ENCODE results near the gene EXOC6.

DNA sequence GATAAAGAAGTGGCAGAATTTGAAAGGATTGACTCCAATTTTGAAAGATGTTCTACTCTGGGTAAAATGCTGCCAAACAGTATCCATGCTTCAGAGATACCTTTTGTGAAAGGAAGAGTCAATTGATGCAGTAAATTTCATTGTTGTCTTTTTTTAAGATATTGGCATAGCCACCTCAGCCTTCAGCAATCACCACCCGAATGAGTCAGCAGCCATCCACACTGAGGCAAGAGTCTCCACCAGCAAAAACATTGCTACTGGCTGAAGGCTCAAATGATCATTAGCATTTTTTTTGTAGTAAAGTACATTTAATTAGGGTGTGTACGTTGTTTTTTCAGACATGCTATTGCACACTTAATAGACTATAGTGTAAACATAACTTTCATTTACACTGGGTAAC lies 180.6 kb downstream of the EXOC6 start:
- TF ChIP-seq CTCF (conservative IDR thresholded peaks at IDR 0.05; ENCODE audit: low read length) (no peak), EZH2phosphoT487 (IDR thresholded peaks at IDR 0.05; ENCODE audit: borderline replicate concordance) (no peak)

Measured in Loucy (cell line).